Measurements from ENCODE around the gene SFRP2. TPM values are rescaled to one million over a fixed set of nuclear protein-coding genes. Genes with fewer than 3 reads are reported as not detected.

The SFRP2 gene
- polyA plus RNA-seq, 1 donor from 2014 or later = not detected

DNA sequence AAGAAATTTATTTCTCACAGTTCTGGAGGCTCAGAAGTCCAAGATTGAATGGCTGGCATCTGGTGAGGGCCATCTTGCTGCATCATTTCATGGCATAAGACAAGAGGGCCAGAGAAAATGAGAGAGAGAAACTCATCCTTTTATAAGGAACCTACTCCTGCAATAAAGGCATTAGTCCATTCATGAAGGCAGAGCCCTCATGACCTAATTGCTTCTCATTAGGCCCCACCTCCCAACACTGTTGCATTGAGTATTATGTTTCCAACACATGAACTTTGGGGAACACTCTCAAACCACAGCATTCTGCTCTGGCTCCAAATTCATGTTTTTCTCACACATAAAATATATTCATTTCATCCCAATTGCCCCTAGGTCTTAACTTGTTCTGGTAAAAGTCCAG lies 43.2 kb downstream of the SFRP2 start:
- Mint-ChIP-seq H3K27me3 (peaks cover 2% of the 10 kb centered on the region), H3K27ac (no peak overlapping the region), H3K4me3 (no peak overlapping the region), H3K4me1 (peaks cover 0 to 2% (median 0%) of the 10 kb centered on the region in 3 donors), H3K9me3 (peaks cover 2 to 4% (median 3%) of the 10 kb centered on the region in 3 donors), H3K36me3 (no peaks in the 10 kb centered on the region)

DNA sequence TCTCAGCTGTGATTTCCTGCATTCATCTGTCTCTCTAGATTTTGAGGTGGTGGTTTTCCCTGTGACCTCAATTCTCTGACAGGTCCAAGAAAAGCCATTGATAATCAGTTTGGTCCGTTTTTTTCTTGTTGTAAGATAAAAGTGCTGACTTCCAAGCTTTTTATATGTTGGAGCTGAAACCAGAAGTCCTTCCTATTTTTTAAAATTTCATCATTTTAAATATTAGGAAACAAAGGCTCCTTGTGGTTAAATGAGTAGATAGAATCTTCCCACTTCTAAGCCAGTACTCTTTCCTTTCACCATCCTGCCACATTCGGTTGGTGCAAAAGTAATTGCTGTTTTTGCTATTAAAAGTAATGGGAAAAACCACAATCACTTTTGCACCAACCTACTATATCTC lies 47.3 kb downstream of the SFRP2 start:
- H3K27ac Mint-ChIP-seq = no peak overlapping the region
- no peak overlapping the region for H3K4me3 Mint-ChIP-seq
- H3K27me3 Mint-ChIP-seq = peaks cover 4% of the 10 kb centered on the region
- peaks cover 4 to 8% (median 6%) of the 10 kb centered on the region in 3 donors for H3K9me3 Mint-ChIP-seq
- H3K36me3 Mint-ChIP-seq = no peaks in the 10 kb centered on the region
- H3K4me1 Mint-ChIP-seq = no peaks in the 10 kb centered on the region

DNA sequence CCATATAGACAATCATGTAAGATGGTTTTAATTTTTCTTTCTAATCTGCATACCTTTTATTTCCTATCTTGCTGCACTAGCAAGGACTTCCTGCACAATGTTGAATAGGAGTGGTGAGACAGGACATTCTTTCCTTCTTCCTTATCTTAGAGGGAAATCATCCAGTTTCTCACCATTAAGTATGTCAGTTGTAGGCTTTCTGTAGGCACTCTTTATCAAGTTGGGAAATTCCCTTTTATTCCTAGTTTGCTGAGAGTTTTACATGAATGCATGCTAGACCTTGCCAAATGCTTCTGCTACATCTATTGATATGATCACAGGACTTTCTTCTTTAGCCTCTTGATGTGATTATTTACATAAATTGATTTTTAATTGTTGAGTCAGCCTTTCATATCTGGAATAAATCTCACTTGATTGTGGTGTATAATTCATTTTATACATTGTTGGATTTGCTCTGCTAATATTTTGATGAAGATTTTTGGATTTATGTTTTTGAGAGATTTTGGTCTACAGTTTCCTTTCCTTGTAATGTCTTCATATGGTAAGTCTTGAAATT lies 52.9 kb downstream of the SFRP2 start:
- Mint-ChIP-seq H3K4me3 (no peak overlapping the region), H3K27me3 (peaks cover 5% of the 10 kb centered on the region), H3K36me3 (no peaks in the 10 kb centered on the region), H3K9me3 (peaks cover 4 to 6% (median 6%) of the 10 kb centered on the region in 3 donors), H3K27ac (no peak overlapping the region), H3K4me1 (peaks cover 0 to 4% (median 0%) of the 10 kb centered on the region in 3 donors)

DNA sequence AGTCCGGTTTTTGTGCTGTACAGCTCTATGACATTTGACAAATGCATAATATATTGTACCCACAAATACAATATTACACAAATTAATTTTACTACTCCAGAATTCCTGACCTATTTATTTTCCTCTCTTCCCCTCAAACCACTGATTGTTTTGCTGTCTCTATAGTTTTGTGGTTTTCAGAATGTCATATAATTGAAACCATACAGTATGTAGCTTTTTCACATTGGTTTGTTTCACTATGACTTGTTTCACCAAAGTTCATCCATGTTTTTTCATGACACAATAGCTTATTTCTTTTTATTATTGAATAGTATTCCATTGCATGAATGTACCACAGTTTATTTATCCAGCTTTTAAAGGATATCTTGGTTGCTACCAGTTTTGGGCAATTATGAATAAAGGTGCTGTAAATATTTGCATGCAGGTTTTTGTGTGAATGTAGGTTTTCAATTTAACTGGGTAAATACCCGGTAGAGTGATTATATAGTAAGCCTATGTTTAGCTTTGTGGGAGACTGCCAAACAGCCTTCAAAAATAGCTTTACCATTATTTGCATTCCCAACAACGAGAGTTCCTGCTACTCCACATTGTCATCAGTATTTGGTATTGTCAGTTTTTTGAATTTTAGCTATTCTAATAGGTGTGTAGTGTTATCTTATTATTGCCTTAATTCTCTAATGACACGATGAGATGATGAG lies 55.0 kb downstream of the SFRP2 start:
- Mint-ChIP-seq H3K36me3 (no peaks in the 10 kb centered on the region), H3K9me3 (peaks cover 0 to 6% (median 0%) of the 10 kb centered on the region in 3 donors), H3K4me3 (no peak overlapping the region), H3K27ac (no peak overlapping the region), H3K27me3 (peaks cover 1% of the 10 kb centered on the region), H3K4me1 (peaks cover 11 to 21% (median 14%) of the 10 kb centered on the region in 3 donors)

DNA sequence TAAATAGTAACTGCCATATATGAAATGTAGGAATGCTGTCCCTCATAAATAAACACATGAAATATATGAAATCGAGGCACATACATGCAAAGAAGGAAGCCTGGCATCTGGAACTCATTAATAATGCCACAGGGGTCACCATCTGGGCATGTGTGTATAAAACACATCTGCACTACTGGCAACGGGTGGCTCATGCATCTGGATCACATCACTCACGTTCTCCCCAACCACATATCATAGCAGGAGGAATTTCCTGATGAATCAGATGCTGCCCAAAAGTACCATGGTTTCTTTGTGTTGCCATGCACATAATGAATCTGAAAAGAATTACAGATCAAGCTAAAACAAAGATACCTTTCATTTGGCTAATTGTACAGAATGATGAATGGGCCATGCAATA lies 57.6 kb downstream of the SFRP2 start:
- Mint-ChIP-seq H3K27ac (no peak overlapping the region), H3K4me1 (peaks cover 34 to 47% (median 38%) of the 10 kb centered on the region in 3 donors)

More for the DNA sequence above, 57.6 kb downstream of the SFRP2 start:
- Mint-ChIP-seq H3K4me3 (no peak overlapping the region), H3K36me3 (no peaks in the 10 kb centered on the region), H3K9me3 (no peaks in the 10 kb centered on the region), H3K27me3 (peaks cover 1% of the 10 kb centered on the region)

Other genes with a start within 250 kb of the SFRP2 start
- gene TLR2, start 104.8 kb downstream of the SFRP2 start, polyA plus RNA-seq = 0.58 TPM
- not detected for gene RNF175, start 29.1 kb downstream of the SFRP2 start, polyA plus RNA-seq